Activated CD4-positive, CD25-positive, alpha-beta regulatory T cell (primary cell): ENCODE results near the gene PPP1R16B.

Experiments used
- DNase-seq, 4 experiments: peaks; one replicate each; lab custom pipeline; 2025; lab: John Stamatoyannopoulos, UW

Gene PPP1R16B

DNA sequence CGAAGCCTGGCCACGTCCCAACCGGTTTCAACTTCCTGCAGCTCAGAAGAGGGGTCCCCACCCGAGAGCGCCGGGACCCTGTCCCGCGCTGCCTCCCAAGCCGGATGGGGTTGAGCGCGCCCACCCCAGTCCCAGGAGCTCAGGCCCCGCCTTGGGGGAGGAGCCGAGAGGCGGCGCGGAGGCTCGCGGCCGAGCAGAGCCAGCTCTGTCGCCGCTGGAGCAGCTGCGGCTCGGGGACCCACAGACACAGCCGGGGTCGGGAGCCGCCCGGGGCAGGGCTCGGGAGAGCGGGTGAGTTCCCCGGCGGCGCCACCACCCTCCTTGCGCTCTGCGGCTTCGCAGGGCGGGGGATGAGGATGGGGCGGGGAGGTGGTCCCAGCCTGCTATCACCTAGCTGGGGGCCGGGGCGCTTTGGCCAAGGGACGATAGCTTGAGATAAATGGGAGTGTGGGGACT, at the start of gene PPP1R16B:
TSS of gene PPP1R16B (plus strand) at position 196 of the 456 bp plus-strand sequence. CDS start 30,229 bp downstream, outside the sequence.
- DNase-seq, result peak; percentile 46 to 68 (median 58)

DNA sequence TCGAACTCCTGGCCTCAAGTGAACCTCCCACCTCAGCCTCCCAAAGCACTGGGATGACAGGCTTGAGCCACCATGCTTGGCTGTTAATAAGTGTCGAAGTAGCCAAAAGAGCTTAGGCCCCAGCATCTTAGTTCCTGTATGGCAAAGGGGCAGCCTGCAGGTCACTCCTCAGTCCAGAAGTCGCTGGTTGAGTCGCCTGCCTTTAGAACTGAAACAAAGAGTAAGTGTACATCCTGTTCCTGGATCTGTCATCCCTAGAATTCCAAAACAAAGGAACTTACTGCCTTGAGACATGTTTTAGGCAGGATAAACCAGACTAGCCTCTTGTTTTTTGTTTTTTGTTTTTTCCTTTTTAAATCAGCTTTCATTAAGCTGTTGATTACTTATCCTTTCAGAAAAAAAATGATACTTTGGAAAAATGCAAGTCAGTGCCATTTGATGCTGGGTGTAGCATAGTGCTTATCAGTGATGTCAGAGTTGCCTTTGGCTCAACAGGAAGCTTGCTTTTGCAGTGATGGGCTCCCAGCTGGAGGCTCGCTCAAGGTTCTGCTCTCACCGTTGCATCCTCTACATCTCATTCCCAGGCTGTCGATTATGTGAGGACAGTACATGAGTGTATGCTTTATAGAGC, 48.2 kb upstream of the PPP1R16B start:
- DNase-seq, result no peak

DNA sequence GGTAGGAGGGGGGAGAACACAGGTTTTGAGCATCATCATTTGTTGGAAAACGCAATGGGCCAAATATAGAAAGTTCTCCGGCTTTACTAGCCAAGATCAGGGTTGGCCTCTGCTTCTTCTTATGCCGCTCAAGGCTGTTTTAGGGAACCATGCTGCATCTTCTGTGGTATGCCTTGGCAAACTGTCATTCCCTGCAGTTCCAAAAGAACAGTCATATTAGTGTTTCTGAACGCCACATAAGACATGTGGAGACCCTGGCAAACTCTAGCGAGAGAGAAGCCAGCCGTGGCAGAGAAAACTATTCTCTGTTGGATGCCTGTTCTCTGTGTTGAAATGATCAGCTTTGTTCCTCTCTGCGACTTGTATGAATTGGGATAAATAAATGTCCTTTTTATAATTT, 46.4 kb upstream of the PPP1R16B start:
- DNase-seq, result no peak

DNA sequence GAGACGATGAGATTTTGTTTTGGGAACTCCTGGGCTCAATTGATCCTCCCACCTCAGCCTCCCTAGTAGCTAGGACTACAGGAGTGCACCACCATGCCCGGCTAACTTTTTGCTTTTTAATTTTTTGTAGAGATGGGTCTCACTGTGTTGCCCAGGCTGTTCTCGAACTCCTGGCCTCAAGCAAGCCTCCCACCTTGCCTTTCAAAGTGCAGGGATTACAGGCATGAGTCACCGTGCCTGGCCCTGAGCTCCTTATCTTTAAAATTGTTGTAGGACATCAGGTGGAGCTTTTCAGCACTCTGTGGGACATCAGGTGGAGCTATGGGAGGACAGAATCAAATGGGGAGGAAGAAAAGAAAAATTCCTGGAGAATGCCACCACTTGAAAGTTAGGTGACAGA, 44.5 kb upstream of the PPP1R16B start:
- DNase-seq, result no peak

DNA sequence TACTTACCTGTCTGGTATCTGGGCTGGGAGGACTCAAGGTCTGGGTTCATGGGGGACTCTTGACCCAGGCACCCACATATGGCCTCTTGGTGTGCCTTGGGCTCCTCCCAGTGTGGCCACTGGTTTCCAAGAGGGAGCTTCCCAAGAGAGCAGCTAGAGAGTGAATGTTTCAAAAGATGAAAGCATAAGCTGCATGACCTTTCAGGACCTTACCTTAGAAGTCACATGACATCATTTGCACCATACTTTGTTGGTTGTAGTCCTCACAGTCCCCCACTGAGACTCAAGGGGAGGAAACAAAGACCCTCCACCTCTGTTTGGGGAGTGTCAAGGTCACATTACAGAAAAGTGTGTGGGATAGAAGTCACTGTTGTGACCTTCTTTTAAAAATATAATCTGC, 43.3 kb upstream of the PPP1R16B start:
- DNase-seq, result no peak

DNA sequence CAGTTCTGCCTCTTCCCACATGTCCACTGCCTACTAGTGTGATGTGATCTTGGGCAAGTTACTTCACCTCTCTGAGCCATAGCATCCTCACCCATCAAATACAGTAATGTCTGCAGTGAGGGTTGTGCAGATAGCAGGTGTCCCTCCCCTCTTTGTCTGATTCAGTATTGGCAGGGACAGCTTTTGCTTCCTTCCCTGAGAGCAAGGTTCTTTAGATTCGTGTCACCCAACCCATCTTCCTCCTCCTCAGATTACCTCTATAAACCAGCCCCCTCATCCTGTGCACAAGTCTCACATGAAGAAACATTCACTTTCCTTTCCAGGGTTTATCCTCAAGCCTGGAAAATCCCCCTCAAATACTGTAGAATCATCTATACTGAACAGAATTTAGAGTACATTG, 41.9 kb upstream of the PPP1R16B start:
- DNase-seq, result no peak

DNA sequence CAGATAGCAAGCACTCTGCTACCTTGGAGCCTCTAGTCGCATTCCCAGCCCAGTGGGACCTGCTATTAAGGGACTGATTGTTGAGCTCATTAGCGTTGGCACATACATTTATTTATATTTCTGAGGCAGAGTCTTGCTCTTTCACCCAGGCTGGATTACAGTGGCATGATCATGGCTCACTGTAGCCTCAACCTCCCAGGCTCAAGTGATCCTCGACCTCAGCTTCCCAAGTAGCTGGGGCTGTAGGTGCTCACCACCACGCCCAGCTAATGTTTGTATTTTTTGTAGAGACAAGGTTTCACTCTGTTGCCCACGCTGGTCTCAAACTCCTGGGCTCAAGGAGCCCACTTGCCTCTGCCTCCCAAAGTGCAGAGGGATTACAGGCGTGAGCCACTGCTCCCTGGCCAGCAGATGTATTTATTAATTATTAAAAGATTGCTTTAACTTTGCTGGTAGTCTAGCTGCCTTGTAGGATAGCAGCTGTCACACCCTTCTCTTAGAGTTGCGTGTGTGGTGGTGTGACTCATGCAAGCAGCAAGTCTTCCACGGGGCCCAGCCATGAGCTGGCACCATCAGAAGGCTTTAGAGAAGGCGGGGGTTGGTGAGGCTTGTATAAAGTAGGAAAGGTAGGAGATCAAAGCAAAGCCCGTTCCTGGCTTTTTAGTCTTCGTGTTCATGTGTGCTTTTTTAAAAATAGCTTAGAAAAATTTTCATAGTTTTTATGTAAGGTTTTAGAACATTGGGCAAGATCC, 40.8 kb upstream of the PPP1R16B start:
- peak in 2 of 4 experiments; percentile 14 to 18 for DNase-seq

DNA sequence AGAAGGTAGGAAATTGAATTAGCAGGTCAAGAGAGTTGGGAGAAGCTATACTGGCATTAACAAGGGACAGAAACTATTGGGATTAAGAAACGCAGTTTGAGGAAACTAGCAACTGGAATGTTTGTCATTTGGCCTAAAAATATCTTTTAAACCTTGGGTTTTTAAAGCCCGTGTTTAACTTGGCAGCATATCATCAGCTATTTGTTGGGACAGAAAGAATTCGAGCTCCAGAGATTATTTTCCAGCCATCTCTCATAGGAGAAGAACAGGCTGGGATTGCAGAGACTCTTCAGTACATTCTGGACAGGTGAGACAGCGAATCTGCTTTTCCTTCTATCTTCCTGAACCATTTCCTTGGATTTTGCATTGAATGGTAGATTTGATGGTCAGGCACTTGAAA, 39.4 kb upstream of the PPP1R16B start:
- no peak for DNase-seq

DNA sequence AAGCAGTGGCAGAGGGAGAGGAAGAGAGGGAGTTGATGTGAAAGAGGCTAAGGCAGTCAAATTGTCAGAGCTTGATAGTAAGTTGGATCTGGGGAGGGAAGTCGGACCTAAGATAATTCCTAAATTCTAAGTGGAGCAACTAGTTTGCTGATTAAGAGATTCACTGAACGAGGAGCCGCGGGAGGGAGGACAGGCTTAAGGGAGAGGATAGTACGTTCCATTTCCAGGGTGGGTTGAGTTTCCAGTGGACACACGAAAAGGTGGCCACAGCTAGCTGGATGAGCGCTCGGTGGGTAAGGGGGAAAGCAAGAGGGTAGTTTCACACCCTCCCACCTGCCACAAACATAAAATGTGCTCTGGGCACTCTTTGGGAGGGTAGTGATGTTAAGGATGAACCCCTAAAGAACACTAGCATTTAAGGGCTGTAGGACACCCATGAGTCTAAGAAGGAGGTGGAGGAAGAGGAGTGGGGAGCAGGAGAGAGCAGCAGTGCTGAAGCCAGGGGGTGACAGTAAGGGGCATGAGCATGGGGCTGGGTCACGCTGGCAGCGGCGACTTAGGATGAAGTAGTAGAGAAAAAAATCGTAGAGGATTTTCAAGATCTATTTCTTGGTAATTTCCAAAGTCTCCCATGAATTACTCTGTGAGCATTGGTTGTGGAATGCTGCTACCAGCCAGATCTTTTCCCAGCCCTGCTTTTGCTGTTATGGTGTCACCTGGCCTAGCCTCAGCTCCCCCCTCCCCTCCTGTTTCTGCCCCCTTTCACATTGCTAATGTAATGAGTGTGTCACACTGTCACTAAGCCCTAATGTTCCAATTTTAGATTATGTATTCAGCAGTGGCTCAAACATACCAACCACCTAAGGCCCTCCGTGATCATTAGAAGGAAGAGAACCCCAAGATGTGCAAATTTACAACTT, 35.9 kb upstream of the PPP1R16B start:
- DNase-seq, result no peak

DNA sequence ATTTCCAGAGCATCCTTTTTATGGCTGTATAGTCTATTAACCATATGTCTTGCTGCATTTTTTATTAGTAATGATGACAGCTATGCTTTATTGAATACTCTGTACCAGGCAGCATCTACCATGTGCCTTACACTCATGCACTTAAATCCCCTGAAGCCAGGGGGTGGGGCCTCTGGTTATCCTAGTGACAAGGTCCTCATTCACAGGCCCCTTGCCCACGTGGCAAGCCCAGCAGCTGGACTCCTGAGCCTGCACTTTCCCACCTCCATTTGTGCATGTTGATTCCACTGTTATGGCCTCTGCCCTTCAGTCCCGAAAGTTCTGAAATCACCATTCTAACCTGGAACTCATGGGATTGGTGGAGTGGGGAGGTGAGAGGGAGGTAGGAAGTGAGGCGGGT, 35.0 kb upstream of the PPP1R16B start:
- no peak for DNase-seq

DNA sequence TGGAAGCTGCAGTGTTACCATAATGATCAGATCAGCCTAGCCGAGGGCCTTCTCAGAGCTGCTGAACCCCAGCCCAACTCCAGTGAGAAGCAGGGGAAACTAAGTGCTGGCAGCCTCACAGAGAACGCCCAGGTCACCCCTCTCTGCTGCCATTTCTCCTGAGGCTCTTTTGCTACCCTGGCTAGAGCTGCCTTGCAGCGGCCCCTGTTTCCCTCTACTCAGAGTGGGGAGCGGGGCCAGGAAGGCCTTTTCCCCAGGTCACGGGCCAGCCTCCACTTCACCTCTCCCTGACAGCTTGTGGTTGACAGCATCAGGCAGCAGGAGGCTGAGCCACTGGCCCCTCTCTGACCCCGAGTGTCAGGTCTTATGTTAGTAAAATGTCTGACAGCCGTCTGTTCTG, 34.5 kb upstream of the PPP1R16B start:
- no peak for DNase-seq

DNA sequence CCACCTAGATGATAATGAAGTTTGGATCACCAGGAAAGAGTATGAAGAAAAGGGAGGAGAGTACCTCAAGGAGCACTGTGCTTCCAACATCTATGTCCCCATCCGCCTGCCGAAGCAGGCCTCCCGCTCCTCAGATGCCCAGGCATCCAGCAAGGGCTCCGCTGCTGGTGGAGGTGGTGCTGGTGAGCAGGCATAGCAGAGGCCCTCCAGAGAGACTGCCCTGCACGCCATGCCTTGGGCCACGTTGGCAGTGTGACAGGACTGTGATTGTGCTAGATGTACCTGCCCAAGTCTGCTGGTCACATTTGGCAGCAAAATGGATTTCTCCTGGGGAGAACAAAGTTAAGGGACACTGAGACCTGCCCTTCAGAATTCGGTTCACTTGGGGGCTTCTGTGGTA, 33.9 kb upstream of the PPP1R16B start:
- no peak for DNase-seq

DNA sequence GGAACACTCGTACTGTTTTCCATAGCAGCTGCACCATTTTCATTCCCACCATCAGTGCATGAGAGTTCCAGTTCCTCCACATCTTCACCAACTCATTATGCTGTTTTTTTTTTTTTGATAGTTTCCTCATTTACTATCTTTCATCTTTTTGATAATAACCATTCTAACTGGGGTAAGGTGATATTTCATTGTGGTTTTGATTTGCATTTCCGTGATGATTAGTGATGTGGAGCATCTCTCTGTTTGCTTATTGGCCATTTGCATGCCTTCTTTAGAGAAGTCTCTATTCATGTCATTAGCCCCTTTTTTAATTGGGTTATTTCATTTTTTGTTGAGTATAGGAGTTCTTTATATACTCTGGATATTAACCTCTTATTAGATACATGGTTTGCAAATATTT, 31.3 kb upstream of the PPP1R16B start:
- no peak for DNase-seq

DNA sequence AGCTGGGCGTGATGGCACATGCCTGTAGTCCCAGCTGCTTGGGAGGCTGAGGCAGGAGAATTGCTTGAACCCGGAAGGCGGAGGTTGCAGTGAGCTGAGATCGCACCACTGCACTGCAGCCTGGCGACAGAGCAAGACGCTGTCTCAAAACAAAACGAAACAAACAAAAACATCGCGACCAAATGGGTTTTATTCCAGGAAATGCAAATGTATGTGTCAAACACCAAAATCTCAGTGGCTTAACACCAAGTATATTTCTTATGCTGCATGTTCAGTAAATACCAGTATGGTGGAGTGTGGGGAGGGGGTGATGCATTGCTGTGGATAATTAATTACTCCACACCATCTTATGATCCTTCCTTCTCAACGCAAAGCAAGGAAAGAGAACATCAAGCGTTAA, 29.1 kb upstream of the PPP1R16B start:
- DNase-seq, result no peak

DNA sequence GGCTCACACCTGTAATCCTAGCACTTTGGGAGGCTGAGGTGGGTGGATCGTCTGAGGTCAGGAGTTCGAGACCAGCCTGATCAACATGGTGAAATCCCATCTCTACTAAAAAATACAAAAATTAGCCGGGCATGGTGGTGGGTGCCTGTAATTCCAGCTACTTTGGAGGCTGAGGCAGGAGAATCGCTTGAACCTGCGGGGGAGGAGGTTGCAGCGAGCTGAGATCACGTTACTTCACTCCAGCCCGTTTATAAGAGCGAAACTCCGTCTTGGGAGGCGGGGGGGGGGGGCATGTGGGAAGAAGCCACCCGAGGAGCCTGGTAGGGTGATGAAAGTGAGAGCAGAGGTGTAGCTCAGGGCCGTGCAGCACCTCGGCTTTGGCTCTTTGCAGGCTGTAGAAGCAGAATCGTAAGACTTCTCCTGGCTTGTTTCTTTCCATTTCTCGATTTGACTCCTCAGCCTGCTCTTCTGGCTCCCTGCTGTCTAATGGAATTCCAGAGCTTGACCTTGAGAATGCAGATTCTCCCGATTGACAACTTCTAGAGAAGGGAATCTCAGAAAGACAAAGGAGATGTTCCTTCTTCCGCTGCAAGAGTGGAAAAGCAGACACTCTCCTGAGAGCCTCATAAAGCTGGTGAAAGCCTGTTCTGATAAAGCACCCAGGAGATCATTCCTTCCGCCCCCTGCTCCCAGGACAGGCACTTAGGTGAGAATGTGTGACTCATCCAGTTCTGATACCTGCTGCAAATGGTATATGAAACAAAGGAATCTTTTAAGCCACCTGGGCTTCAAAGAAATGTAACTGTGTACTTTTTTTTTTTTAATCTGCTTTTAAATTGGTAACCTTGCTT, 26.0 kb upstream of the PPP1R16B start:
- no peak for DNase-seq

DNA sequence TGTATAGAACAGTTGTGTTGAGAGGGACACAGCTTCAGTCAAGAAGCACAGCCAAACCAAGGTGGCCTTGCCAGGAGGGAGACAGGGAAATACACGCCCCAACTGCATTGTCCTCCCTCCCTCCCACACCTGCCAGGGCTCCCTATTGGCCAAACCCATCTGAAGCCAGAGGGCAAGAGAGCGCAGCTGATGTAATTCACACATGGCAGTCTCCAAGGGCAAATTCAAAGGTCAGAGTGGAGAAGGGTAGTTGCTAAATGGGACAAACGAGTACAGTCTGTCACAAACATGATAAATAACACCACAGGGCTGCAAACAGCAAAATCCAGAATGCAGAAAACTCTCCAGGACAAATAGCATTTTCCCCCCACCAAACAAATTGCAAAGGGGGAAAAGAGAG, 23.2 kb upstream of the PPP1R16B start:
- DNase-seq, result no peak

DNA sequence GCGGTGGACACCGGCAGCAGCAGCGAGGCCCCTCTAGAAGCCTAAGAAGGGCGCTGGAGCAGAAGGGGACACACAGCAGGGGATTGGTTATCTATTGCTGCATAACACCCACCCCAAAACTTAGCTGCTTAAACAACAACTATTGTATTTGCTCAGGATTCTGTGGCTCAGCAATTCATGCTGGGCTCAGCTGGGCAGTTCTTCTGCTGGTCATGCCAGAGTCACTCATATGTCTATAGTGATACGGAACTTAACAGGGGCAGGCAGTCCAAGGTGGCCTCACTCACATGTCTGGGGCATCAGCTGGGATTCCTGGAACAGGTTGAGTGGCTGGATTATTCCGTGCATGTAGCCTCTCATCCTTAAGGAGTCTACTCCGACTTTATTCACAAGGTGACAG, 17.6 kb upstream of the PPP1R16B start:
- DNase-seq, result no peak

DNA sequence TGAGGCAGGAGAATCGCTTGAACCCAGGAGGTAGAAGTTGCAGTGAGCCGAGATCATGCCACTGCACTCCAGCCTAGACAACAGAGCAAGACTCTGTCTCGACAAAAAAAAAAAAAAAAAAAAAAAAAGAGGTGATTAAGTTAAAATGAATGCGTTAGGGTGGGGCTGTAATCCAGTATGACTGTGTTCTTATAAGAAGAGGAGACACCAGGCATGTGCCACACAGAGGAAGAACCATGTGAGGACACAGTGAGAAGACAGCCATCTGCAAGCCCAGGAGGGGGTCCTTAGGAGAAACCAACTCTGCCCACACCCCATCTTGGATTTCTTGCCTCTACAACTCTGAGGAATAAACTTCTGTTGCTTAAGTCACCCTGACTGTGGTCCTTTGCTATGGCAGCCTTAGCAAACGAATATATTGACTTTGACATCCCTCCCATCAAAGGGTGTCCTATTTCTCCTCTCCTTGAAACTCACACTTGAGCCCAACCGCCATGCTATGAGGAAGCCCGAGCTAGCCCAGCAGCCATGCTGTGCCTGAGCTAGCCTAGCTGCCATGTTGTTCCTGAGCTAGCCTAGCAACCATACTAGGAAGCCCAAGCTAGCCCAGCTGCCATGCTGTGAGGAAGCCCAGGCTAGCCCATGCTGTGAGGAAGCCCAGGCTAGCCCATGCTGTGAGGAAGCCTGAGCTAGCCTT, 15.8 kb upstream of the PPP1R16B start:
- no peak for DNase-seq

DNA sequence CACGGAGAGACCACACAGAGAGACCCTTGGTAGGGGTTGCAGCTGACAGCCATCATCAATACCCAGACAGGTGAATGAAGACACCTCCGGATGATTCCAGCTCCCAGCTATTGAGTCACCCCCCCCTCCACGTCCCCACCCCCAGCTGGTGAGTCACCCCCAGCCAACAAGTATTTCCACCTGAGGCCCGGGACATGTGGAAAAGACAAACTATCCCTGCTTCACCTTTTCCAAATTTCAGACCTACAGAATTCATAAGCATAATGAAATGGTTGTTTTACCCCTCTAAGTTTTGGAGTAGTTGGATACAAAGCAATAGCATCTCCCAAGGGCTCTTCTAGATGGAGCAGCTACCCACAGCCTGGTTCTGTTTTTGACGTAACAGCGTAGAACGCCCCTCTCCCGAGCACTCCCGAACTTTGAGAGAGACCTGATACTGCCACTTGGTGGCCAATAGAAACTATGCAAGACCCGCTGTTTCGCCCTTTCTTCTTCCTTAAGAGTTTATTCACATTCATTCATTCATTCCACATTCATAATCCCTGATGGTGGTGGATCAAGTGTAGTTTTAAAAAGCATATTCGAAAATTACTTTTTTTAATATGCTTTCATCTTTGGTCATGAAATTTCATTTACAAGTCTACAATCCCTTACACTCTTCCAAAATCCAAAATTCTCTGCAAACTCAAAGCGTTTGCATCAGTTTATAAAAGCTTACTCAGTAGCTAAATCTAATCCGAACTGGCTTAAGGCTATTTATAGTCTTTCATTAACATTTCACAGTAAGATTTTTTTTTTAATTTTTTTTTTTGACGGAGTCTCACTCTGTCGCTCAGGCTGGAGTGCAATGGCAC, 15.1 kb upstream of the PPP1R16B start:
- peak in 1 of 4 experiments; percentile 20 for DNase-seq

DNA sequence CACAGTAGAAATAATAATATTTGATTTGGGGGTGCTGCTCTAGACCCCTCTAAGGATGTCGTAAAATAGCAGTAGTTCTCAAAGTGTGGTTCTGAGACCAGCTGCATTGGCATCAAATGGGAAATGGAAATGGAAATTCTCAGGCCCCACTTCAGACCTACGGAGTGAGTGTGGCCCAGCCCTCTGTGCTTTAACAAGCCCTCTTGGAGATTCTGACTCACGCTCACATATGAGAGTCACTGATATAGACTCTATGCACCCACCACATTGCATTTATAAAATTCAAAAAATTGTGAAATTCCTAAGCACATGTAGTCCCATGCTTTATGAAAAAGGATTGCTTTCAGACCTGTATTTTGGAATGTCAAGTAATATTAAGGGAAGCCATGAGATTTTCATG, 14.2 kb upstream of the PPP1R16B start:
- DNase-seq, result no peak
